Upper lobe of right lung (tissue), 1 donor: ENCODE results near the gene DNHD1. TPM values are rescaled to one million over a fixed set of nuclear protein-coding genes. Genes with fewer than 3 reads are reported as not detected.

ENCODE experiments used
- ATAC-seq: fragments of 200-7000 bp; cut with Tn5 transposase; one replicate; pipeline ENCODE4 v1.9.1; 2020; ENCODE audit warnings: mild to moderate bottlenecking, moderate library complexity
- DNase-seq: peaks from one replicate; pipeline ENCODE4 v3.0.0-alpha.2; 2020
- H3K27ac ChIP-seq: fragments of 200-600 bp; one replicate; pipeline ENCODE4 v1.8.0; 2022
- H3K27me3 ChIP-seq: fragments of 200-600 bp; one replicate; pipeline ENCODE4 v1.8.0; 2022; ENCODE audit warnings: mild to moderate bottlenecking
- H3K36me3 ChIP-seq: fragments of 200-600 bp; one replicate; pipeline ENCODE4 v1.8.0; 2022
- H3K4me1 ChIP-seq: fragments of 200-600 bp; one replicate; pipeline ENCODE4 v1.8.0; 2022
- H3K4me3 ChIP-seq: fragments of 200-600 bp; one replicate; pipeline ENCODE4 v1.8.0; 2022; ENCODE audit warnings: mild to moderate bottlenecking
- H3K9me3 ChIP-seq: fragments of 200-600 bp; one replicate; pipeline ENCODE4 v1.8.0; 2022
- CTCF ChIP-seq: fragments of 200-600 bp; IDR thresholded peaks from one replicate; pipeline ENCODE4 v1.8.0; 2022; ENCODE audit warnings: antibody characterized with exemption
- intact Hi-C: fragments of 100-400 bp; cut with DNase I; formaldehyde crosslinking; loops from one replicate; pipeline ENCODE4 v1.11.0; 2022
- total RNA-seq: library from RNA; stranded (reverse); fragmentation: NEBNext Ultra II Directional; extraction: Animal tissue kit (Norgen Biotek cat#: 25700); gene quantifications from one replicate; pipeline ENCODE4 v1.2.1, GENCODE V29; 2021
- donor health status: DM: no; HTN: yes; CAD: no; lungs with severe emphysema.

The DNHD1 gene
- total RNA-seq, 1 donor from 2014 or later = 14.5 TPM

DNA sequence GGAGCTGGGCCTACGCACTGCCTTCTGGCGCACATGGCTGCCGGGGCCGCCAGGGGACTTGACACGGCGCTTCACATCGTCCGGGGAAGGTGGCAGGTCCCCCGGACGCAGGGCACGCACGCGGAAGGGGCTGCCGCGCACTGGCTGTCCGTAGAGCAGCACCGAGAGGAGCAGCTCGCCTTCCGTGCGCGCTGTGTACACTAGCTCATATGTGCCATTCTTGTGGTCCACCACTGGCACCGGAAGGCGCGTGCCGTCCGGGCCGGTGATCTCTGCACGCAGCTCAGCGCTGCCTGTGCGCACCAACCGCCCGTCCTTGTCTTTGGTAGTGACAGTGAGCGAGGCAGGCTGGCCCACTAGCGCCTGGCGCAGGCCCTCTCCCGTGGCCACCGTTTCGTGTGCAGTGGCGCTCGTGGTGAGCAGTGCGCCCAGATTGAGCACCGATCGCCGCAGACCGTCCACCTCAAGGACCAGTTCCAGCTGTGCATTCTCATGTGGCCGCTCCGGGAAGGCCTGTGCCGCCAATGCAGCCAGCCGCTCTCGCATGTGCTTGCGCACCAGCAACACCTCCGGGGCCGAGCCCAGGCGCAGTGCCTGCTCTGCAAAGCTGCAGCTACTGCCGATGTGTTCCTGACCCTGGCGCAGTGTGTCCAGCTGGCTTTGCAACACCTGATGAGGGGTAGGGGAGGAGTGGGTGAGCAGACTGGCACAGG is 40.6 kb upstream of the DNHD1 start:
- DNase-seq = no peak
- H3K9me3 ChIP-seq = no peaks in the 10 kb centered on the region
- no peaks in the 10 kb centered on the region for H3K27me3 ChIP-seq
- peaks cover 92% of the 10 kb centered on the region for H3K36me3 ChIP-seq
- no peak for ATAC-seq
- intact Hi-C loops = no loop called here
- H3K4me1 ChIP-seq = no peaks in the 10 kb centered on the region
- H3K4me3 ChIP-seq = no peak overlapping the region
- no peak for TF ChIP-seq CTCF
- H3K27ac ChIP-seq = no peak overlapping the region

- ATAC-seq = peak; percentile 11
- Histone ChIP-seq H3K27ac (no peak overlapping the region), H3K4me3 (no peak overlapping the region), H3K27me3 (no peaks in the 10 kb centered on the region), H3K36me3 (peaks cover 80% of the 10 kb centered on the region), H3K4me1 (no peaks in the 10 kb centered on the region), H3K9me3 (no peaks in the 10 kb centered on the region)
- DNase-seq = no peak
- intact Hi-C loops = no loop called here
- TF ChIP-seq CTCF = no peak
These were observed 39.3 kb upstream of the DNHD1 start for GRCh38 chr11:6457581-6458320.

- peaks cover 78% of the 10 kb centered on the region for H3K36me3 ChIP-seq
- TF ChIP-seq CTCF = no peak
- ATAC-seq (peak; percentile 86), DNase-seq (no peak)
- no peaks in the 10 kb centered on the region for H3K4me1 ChIP-seq
- no peaks in the 10 kb centered on the region for H3K9me3 ChIP-seq
- no peak overlapping the region for H3K27ac ChIP-seq
- intact Hi-C loops = no loop called here
- no peak overlapping the region for H3K4me3 ChIP-seq
- no peaks in the 10 kb centered on the region for H3K27me3 ChIP-seq
These were observed 38.6 kb upstream of the DNHD1 start for GRCh38 chr11:6458352-6459098.

DNA sequence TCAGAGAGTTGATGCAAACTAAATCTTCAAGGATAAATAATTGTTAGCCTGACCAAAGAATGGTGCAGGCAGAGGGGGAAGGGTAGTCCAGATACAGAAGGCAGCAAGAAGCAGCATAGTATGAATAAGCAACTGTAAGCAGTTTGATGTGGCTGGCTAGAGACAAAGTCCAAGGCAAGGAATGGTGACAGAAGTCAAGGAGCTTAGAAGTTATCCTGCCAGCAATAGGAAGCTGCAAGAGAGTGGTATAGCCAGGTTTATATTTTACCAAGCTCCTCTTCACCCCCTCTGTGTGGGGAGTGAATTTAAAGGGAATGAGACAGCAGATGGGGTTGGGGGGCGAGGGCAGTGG is 38.0 kb upstream of the DNHD1 start:
- Histone ChIP-seq H3K27me3 (no peaks in the 10 kb centered on the region), H3K9me3 (no peaks in the 10 kb centered on the region), H3K27ac (no peak overlapping the region), H3K4me1 (no peaks in the 10 kb centered on the region), H3K4me3 (no peak overlapping the region), H3K36me3 (peaks cover 78% of the 10 kb centered on the region)
- DNase-seq (no peak), ATAC-seq (no peak)
- intact Hi-C loops = no loop called here
- TF ChIP-seq CTCF = no peak

DNA sequence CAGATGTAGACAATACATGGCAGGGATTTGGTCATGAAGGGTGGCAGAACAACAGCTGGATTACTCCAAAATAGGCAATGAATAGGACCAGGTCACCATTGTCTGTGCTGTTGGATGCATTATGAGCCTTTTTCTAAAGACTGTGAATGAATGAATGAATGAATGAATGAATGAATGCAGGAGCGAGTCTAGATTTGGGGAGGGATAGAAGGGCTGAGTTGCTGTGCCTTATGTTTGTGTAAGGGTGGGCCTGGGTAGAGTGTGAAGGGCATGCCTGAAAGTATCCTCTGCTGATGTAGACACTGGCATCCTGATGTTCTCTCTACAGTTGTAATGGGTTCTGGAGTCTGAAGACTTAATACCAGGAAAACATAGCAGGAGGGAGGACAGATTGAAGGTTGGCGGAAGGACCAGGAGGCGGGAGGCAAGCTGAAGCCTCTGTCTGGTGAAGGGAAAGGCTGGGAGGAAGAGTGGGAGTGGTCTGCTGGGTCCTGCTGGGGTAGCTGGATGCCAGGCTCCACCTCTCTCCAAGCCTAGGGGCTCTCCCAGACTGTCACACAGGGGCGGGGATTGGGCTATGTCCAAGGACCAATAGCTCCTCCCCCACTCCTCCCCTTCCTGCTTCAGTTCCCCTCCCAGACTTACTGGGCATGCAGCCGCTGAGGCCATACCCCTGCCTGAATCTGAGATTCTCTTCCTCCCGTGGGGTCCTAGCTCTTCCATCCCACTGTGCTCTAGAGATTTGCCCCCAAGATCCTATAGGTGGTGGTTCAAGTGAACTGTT is 28.2 kb upstream of the DNHD1 start:
- Histone ChIP-seq H3K27ac (peak overlapping the region; percentile 56), H3K9me3 (no peaks in the 10 kb centered on the region), H3K36me3 (peaks cover 13% of the 10 kb centered on the region), H3K4me1 (peaks cover 22% of the 10 kb centered on the region), H3K27me3 (no peaks in the 10 kb centered on the region), H3K4me3 (no peak overlapping the region)
- no peak for TF ChIP-seq CTCF
- peak; percentile 84 for DNase-seq
- ATAC-seq = peak; percentile 81
- intact Hi-C loops = no loop called here
